T-helper 2 cell (primary cell): ENCODE results near the gene C16orf96.
"Not testable (repeated sequence)": the region's sequence is repeated elsewhere in the genome, so short reads cannot be mapped to it uniquely, and the experiment has no call there.

ENCODE experiments used
- DNase-seq, 5 experiments: peaks; one replicate each; pipeline versions ENCODE4 v3.0.0 to v3.0.0-alpha.2; 2012 to 2022

Gene C16orf96

GRCh38 chr16:4566144-4566543 lies 10.0 kb downstream of the C16orf96 start:
- no peak for DNase-seq

DNA sequence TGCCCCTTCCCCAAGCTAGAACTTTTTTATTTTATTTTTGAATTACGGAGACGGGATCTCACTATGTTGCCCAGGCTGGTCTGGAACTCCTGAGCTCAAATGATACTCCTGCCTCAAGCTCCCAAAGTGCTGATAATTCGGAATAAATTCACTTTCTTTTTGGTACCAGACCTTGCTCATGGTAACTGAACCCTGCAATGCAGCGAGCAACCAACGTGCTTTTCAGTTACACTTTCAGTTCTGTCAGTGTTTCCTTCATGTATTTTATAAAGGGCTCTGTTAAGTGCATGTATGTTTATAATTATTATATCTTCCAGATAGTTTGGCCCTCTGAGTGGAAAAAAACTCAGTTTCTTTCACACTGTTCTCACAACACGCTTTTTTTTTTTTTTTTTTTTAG lies 13.9 kb downstream of the C16orf96 start:
- peak in 1 of 5 experiments; percentile 13 for DNase-seq

DNA sequence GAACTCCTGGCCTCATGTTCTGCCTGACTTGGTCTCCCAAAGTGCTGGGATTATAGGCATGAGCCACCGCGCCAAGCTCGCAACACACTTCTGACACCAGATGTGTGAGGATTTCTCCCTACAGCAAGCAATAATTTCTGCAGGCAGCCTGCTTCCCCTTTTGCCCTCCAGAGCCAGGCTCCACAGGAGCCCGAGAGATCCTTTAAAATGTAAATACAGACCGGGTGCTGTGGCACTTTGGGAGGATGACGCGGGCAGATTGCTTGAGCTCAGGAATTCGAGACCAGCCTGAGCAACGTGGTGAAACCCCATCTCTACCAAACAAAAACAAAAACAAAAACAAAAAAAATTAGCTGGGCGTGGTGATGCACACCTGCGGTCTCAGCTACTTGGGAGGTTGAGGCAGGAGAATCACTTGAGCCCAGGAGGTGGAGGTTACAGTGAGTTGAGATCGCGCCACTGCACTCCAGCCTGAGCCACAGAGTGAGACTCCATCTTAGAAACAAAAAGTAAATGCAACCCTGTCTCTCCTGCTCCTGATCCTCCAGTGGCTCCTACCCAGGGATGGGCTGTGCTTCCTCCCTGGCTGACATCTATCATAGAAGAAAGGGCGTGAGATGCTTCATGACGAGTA lies 14.7 kb downstream of the C16orf96 start:
- DNase-seq = no peak

- DNase-seq = no peak
Measured at GRCh38 chr16:4572715-4573114, 16.6 kb downstream of the C16orf96 start.

GRCh38 chr16:4573926-4574325 lies 17.8 kb downstream of the C16orf96 start:
- not testable (repeated sequence) for DNase-seq

- no peak for DNase-seq
Measured at GRCh38 chr16:4574919-4575705, 19.0 kb downstream of the C16orf96 start.

DNA sequence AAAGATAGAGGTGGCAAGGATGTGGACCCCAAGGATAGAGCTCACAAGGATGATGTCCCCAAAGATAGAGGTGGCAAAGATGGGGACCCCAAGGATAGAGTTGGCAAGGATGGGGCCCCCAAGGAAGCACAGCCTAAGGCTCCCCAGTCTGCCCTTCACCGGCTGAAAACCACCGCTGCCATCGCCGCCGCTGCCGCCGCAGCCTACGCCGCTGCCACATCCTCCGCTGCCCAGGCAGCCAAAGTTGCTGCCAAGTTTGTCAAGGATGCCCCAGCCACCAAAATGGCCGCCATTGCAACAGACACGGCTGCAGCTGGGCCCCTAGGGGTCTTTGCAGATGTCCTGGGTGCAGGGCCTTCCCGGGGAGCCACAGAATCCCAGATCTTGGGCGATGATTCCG lies 19.9 kb downstream of the C16orf96 start:
- no peak for DNase-seq

DNA sequence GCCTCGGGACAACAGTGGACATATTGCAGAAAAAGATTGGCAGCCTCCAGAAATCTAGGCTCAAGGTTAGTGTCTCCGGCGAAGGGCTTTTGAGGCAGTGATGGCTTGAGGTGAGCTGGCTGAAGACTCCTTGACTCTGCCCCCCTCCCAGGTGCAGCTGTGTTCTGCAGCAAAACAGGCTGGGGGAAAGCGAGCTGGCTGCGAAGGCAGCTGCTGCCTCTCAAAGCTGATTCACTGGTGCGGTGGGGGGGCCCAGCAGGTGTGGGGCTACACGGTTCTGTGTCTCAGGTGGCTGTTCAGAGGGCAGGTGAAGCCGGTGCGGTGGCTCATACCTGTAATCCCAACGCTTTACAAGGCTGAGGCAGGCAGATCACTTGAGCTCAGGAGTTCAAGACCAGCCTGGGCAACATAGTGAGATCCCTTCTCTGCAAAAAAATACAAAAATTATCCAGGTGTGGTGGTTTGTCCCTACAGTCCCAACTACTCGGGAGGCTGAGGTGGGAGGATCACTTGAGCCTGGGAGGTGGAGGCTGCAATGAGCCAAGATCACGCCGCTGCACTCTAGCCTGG lies 22.9 kb downstream of the C16orf96 start:
- DNase-seq = no peak

DNA sequence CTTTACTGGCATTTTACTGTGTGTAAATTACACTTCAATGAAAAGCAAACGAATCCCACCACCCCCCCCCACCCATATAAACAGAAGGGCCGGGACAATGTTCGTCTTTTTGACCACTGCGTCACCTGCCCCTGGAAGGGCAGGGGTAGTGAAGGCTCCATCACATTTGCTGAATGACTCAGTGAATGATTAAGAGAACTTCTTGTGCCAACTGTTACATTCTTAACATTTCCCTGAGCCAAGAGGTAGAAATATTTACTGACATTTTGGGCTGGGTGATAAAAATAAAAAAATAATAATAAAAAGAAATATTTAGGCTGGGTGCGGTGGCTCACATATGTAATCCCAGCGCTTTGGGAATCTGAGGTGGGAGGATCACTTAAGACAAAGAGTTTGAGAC lies 24.1 kb downstream of the C16orf96 start:
- DNase-seq = no peak

GRCh38 chr16:4583906-4584305 lies 27.8 kb downstream of the C16orf96 start:
- DNase-seq = no peak

DNA sequence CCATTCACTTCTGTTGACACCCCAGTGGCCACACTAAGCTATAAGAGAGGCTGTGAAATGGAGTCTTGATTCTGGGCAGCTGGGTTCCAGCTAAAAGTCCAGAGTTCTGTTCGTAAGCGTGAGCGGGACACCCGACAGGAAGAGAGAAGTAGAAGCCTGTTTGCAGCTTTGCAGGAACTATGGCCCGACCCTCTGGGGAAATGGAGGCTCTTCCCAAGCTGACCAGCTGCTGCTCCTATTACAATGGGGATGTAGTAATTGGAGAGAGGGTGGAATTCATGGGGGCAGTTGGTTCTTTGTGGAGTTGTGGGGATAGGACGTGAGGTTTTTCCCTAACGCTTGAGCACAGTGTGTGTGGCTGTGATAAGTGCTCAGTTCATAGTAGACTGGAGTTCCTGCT lies 30.2 kb downstream of the C16orf96 start:
- DNase-seq = no peak

GRCh38 chr16:4588386-4588785 lies 32.2 kb downstream of the C16orf96 start:
- no peak for DNase-seq

DNA sequence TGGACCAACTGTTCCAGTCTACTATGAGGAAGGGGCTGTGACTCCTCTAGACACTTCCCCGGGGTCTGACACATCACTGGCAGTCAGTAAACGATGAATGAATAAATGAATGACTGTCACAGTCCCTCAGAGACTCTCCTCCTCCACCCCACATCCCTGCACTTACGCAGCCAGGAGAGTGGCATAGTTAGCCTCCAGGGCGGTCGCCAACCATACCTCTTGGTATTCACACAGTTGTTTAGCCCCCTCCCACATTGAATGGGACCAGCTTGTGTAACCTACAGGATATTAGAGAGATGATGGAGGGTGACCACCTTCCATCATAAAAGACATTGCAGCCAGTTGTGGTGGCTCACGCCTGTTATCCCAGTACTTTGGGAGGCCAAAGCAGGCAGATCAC lies 32.8 kb downstream of the C16orf96 start:
- no peak for DNase-seq

DNA sequence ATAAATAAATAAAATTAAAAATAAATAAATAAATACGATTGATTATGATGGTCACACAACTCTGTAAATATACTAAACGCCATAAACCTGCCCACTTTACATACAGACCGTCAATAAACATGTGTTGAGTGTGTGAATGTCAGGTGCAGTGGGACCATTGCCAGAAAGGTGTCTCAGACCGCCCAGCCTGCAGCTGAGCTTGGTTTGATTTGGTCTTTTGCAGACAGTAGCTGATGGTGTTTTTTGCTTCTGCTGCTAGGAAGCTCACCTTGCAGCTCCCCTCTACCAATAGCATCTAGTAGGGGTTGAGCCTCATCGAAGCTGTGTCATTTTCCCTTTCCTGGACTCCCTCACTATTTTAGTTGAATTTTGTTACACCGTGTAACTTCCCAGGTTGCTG lies 35.1 kb downstream of the C16orf96 start:
- no peak for DNase-seq

GRCh38 chr16:4591706-4592470 lies 35.7 kb downstream of the C16orf96 start:
- no peak for DNase-seq

GRCh38 chr16:4593086-4593485 lies 36.9 kb downstream of the C16orf96 start:
- no peak for DNase-seq

DNA sequence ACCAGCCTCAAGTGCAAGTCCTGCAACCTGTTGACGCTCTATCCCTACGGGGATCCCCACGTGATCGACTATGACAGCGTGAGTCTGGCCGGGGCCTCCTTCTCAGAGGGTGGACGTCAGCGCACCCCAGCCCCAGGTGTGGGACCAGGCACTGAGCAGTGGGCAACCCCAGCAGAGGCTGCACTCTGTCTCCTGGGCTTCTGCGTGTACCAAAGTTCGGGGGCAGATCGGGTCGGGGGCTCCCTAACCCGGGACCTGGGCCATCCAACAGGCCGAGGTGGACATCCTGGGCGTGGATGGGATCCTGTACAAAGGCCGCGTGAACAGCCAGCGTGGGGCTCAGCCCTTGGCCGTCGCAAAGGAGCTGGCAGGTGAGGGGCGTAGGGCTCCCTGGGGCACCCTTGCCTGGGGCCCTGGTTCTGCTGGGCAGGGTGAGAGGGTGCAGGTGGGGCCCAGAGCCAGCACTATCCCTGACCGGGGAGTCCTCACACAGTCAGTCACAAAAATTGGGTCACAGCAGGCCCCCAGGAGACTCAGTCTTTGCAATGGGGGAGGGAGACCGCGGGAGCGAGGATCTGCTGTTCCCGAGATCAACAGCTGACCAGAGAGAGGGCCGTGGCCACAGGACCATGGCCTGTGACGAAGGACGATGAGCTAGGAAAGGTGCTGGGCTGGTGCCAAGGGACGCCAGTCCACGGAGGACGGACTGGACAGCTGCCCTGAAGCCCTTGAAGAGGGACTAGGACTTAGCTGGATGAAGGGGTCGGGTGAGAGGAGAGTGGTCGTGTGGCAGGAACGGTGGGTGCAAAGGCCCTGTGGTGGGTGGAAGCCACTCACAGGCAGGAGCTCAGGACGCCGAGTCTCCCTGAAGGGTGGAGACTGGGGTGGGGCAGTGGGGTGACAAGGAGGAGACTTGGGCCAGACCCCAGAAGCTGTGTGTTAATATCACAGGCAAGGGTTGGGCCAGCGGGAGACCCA lies 38.6 kb downstream of the C16orf96 start:
- DNase-seq = no peak

- DNase-seq = no peak
Measured at GRCh38 chr16:4597174-4597573, 41.0 kb downstream of the C16orf96 start.

DNA sequence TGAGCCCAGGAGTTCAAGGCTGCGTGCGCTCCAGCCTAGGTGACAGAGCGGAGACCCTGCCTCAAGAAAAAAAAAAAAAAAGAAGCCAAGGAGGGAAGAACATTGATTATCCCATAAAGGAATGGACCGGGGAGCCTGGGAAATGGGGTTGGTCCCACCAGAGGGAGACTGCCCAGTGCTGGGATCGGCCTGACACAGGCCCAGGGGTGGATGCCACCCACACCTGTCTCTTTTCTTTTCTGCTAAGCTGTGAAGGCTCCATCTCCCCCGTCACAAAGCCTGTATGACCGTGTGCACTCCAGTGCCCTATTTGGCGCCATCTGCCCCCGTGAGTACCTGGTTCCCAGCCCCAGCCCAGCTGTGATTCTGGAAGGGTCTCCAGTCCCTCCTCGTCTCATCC lies 42.9 kb downstream of the C16orf96 start:
- no peak for DNase-seq

- no peak for DNase-seq
Measured at GRCh38 chr16:4599545-4599944, 43.4 kb downstream of the C16orf96 start.

- no peak for DNase-seq
Measured at GRCh38 chr16:4601036-4601863, 45.1 kb downstream of the C16orf96 start.
